Progenitor cell of endocrine pancreas (in vitro differentiated cells): ENCODE results near the gene COL17A1. TPM values are rescaled to one million over a fixed set of nuclear protein-coding genes. Genes with fewer than 3 reads are reported as not detected.

ENCODE experiments used
- DNase-seq: peaks from one replicate; pipeline ENCODE4 v3.0.0; 2021; ENCODE audit warnings: low spot score; ENCODE audit not compliant: unreplicated experiment
- H3K27ac Mint-ChIP-seq: 2 replicates; pipeline ENCODE4 v1.8.0; 2021; ENCODE audit warnings: mild to moderate bottlenecking, moderate library complexity, mixed read lengths
- H3K27me3 Mint-ChIP-seq: 2 replicates; pipeline ENCODE4 v1.8.0; 2021; ENCODE audit warnings: mixed read lengths
- H3K36me3 Mint-ChIP-seq: 2 replicates; pipeline ENCODE4 v1.8.0; 2022; ENCODE audit warnings: mixed read lengths; ENCODE audit not compliant: insufficient read depth
- H3K4me1 Mint-ChIP-seq: 2 replicates; pipeline ENCODE4 v1.8.0; 2021; ENCODE audit warnings: low read depth, mixed read lengths
- H3K4me3 Mint-ChIP-seq: 2 replicates; pipeline ENCODE4 v1.8.0; 2021; ENCODE audit warnings: low read depth, mild to moderate bottlenecking, moderate library complexity, mixed read lengths
- H3K9me3 Mint-ChIP-seq: 2 replicates; pipeline ENCODE4 v1.8.0; 2021; ENCODE audit warnings: low read depth, mixed read lengths
- total RNA-seq: library from RNA; stranded (reverse); gene quantifications from 2 replicates; pipeline ENCODE4 v1.2.1, GENCODE V29; 2021
- TF ChIP-seq, protein P1 (sequence below): fragments of 200-600 bp; sonication (generic); IDR thresholded peaks from one replicate; pipeline ENCODE4 v1.5.0; 2021; ENCODE audit warnings: antibody characterized with exemption, mild to moderate bottlenecking; ENCODE audit not compliant: unreplicated experiment

Gene COL17A1
- total RNA-seq, 1 donor from 2014 or later, result 0.86 TPM

DNA sequence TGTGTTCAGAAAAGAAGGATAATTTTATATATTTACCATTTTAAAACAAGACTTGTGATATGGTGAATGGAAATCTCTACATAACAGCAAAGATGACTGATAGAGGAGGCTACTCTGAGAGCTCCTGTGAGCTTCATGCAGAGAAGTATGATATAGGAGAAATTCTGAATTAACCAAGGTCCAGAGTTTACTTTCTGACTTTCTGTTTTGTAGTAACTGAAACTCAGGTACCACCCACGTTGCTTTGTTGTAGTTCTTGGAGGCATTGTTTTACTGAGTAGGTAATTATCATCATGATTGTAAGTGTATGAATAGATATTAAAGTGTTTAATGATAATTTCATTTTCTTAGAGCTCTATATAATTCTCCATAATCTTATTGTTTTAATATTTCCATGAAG lies 18.3 kb upstream of the COL17A1 start:
- Mint-ChIP-seq H3K4me3 (no peak overlapping the region), H3K36me3 (no peaks in the 10 kb centered on the region), H3K4me1 (no peaks in the 10 kb centered on the region), H3K27me3 (peaks cover 6% of the 10 kb centered on the region), H3K27ac (no peak overlapping the region), H3K9me3 (no peaks in the 10 kb centered on the region)
- TF ChIP-seq, protein P1, sequence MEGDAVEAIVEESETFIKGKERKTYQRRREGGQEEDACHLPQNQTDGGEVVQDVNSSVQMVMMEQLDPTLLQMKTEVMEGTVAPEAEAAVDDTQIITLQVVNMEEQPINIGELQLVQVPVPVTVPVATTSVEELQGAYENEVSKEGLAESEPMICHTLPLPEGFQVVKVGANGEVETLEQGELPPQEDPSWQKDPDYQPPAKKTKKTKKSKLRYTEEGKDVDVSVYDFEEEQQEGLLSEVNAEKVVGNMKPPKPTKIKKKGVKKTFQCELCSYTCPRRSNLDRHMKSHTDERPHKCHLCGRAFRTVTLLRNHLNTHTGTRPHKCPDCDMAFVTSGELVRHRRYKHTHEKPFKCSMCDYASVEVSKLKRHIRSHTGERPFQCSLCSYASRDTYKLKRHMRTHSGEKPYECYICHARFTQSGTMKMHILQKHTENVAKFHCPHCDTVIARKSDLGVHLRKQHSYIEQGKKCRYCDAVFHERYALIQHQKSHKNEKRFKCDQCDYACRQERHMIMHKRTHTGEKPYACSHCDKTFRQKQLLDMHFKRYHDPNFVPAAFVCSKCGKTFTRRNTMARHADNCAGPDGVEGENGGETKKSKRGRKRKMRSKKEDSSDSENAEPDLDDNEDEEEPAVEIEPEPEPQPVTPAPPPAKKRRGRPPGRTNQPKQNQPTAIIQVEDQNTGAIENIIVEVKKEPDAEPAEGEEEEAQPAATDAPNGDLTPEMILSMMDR, result no peak
- DNase-seq, result no peak

DNA sequence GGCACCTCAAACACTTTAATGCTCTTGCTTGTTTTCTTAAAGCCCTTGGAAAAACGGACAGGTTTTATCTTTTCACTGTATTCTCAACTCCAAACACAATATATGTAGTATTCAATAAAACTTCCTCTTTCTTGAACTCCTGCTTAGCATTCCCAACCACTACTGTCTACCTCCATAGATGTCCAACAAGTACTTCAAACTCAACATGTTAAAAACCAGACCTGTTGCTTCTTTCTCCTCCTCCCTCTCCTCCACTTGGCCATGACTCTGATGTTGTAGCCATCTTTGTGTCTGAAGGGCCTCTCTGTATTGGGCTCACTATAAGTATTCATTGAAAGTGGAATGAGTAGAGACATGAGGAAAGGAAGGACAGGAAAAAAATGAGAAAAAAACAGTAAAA lies 16.2 kb upstream of the COL17A1 start:
- no peak overlapping the region for H3K27ac Mint-ChIP-seq
- peaks cover 6% of the 10 kb centered on the region for H3K27me3 Mint-ChIP-seq
- H3K9me3 Mint-ChIP-seq, result no peaks in the 10 kb centered on the region
- no peaks in the 10 kb centered on the region for H3K4me1 Mint-ChIP-seq
- DNase-seq, result no peak
- H3K36me3 Mint-ChIP-seq, result no peaks in the 10 kb centered on the region
- TF ChIP-seq, protein P1, result no peak
- no peak overlapping the region for H3K4me3 Mint-ChIP-seq

DNA sequence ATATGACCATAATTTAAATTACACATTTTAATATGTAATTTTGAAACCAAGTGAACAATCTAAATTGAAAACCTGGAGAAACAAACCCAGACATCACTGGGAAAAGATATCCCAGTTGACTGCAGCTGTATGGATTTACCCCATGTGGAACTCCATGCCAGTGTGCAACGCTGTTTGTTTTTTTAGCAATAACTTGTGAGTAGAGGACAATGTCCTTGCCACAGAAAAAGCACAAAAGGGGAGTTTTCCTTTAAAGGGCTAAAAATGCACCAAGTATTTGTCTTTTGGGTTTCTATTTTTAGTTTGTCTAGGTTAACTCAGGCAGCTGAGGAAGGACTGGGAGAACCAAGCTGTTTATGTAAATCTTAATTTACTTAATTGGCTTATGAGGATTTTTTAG lies 15.1 kb upstream of the COL17A1 start:
- no peak for DNase-seq
- Mint-ChIP-seq H3K27me3 (peaks cover 6% of the 10 kb centered on the region), H3K4me1 (no peaks in the 10 kb centered on the region), H3K4me3 (no peak overlapping the region), H3K36me3 (peaks cover 1% of the 10 kb centered on the region), H3K9me3 (peaks cover 6% of the 10 kb centered on the region), H3K27ac (no peak overlapping the region)
- TF ChIP-seq, protein P1, result no peak

DNA sequence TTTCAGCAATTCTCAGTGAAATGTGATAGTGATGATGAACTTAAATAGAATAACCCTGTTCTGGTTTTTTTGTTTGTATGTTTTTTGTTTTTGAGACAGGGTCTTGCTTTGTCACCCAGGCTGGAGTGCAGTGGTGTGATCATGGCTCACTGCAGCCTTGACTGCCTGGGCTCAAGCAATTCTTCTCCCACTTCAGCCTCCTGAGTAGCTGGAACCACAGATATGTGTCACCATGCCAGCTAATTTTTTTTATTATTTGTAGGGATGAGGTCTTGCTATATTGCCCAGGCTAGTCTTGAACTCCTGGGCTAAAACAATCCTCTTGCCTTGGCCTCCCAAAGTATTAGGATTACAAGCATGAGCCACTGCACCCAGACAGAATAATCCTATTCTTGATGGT lies 14.3 kb upstream of the COL17A1 start:
- no peak overlapping the region for H3K4me3 Mint-ChIP-seq
- TF ChIP-seq, protein P1, result no peak
- H3K4me1 Mint-ChIP-seq, result no peaks in the 10 kb centered on the region
- H3K27ac Mint-ChIP-seq, result no peak overlapping the region
- H3K9me3 Mint-ChIP-seq, result peaks cover 6% of the 10 kb centered on the region
- peaks cover 1% of the 10 kb centered on the region for H3K36me3 Mint-ChIP-seq
- DNase-seq, result no peak
- H3K27me3 Mint-ChIP-seq, result peaks cover 6% of the 10 kb centered on the region

DNA sequence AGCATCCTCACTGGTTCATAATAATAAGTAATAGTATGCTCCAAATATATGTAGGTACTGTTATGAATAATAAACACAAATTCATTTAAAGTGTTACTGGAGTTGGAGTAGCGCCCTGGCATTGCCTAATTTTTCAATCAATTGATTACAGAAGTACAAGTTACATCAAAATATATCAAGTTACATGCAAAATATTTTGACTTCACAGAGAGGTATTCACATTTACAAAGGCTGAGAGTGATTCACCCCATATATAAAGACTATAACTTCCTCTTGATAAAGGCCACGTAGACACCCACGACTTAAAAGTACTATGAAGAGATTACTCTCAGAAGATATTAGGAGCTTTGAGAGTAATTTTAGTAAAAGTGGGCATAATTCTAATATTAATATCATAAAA lies 13.6 kb upstream of the COL17A1 start:
- no peak overlapping the region for H3K27ac Mint-ChIP-seq
- no peaks in the 10 kb centered on the region for H3K4me1 Mint-ChIP-seq
- DNase-seq, result no peak
- TF ChIP-seq, protein P1, result no peak
- peaks cover 6% of the 10 kb centered on the region for H3K27me3 Mint-ChIP-seq
- H3K4me3 Mint-ChIP-seq, result no peak overlapping the region
- peaks cover 1% of the 10 kb centered on the region for H3K36me3 Mint-ChIP-seq
- peaks cover 6% of the 10 kb centered on the region for H3K9me3 Mint-ChIP-seq
